ENCODE measurements around the gene DECR2.

- TF ChIP-seq CTCF (IDR thresholded peaks at IDR 0.05) (no peak), POLR2A (IDR thresholded peaks at IDR 0.05) (no peak)
Measured at GRCh38 chr16:367333-367903, 34.3 kb upstream of the DECR2 start.

Measured in sigmoid colon (tissue), 3 donors.